ENCODE measurements around the gene KAT2B.
A peak's percentile ranks its signal among the peaks of the same experiment; 100 is the strongest.

Gene KAT2B

DNA sequence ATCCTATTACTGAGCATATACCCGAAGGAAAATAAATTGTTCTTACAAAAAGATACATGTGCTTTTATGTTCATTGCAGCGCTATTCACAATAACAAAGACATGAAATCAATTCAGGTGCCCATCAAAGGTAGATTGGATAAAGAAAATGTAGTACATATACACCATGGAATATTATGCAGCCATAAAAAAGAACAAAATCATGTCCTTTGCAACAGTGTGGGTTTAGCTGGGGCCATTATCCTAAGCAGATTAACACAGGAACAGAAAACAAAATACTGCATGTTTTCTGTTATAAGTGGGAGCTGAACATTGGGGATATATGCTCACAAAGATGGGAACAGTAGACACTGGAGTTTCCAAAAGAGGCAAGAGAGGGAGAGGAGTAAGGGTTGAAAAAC, 103.3 kb downstream of the KAT2B start:
- no peak for DNase-seq (ENCODE audit: low spot score)

DNA sequence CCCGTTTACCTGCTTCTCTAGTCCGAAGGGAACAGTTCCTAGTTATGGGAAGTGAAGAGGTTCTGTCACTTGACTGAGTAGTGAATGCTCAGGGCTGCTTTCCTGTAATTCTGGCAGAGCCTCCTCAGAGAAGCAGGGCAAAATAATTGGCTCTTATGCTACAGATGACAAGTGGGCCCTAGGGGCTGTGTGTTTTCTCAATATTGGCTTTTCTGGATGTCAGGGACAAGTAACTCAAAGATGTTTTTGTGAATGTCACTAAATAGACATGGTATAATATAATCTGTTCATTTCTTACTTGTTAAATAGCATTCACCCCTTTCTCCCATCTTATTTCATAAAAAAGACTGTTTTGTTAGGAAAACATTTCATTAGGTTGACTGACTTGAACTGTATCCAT, 105.6 kb downstream of the KAT2B start:
- DNase-seq (ENCODE audit: low spot score): no peak

DNA sequence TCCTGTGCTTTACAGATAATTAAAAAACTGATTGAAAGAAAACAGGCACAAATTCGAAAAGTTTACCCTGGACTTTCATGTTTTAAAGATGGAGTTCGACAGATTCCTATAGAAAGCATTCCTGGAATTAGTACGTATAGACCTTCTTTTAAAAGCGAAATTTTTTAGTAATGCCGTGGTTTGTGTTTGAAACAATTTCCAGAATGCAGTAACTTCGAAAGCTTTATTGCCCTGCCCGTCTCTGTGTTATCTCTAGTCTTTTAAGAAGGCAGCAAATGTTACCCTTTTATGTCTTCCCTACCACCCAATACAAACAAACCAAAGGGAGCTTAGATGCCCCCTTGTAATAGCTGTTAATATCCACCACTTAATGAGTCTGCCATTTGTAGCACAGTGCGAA, 106.1 kb downstream of the KAT2B start:
- no peak for DNase-seq (ENCODE audit: low spot score)

DNA sequence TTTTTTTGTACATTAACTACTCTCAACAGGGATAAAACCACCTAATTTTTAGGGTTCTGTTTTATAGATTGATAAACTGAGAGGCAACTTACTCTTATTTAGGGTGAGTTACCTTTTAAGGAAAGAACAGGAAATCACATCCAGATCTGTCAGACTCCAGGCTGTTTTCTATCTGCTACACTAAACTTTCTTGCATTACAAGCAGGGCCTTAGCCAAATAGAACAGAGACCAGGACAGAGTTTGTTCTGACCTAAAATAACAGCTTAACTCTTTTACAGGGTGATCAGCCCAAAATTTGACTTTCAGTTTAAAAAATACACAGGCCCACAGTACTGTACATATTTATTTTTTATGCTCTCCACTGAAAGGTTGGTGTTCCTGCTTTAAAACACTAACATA, 107.1 kb downstream of the KAT2B start:
- DNase-seq (ENCODE audit: low spot score): no peak

- no peak for DNase-seq (ENCODE audit: low spot score)
Observed at GRCh38 chr3:20148466-20148865, 108.2 kb downstream of the KAT2B start.

DNA sequence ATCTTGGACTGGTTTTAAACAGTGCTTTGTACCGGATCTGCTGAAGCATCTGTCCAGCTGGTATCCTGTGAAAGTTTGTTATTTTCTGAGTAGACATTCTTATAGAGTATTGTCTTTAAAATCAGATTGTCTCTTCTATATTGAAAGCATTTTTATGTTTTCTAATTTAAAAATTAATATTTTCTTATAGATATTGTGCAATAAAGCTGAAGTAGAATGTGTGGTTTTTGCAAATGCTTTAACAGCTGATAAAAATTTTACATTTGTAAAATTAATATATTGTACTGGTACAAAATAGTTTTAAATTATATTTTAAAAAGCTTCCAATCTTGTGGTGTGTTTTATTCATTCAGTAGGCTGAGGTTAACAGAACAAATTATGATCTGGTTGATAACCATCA, 113.8 kb downstream of the KAT2B start:
- DNase-seq (ENCODE audit: low spot score): no peak

GRCh38 chr3:20154928-20155327, 114.7 kb downstream of the KAT2B start:
- no peak for DNase-seq (ENCODE audit: low spot score)

DNA sequence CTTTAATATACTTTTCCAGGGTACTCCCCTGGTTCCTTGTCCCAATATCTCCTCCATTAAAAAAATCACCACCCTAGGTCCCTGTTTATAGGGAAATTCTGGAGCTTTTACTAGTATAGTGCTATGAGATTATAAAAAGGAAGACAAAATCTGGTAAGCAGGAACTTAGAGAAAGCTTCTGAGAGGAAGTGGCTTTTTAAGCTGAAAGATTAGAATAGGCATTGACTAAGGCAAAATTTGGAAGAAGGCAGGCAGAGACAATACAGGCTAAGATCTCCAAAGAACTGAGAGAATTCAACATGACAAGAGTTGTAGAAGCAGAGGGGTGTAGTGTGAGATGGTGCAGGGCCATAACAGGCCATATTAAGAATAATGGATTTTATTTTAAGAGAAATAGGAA, 120.0 kb downstream of the KAT2B start:
- DNase-seq (ENCODE audit: low spot score): no peak

- DNase-seq (ENCODE audit: low spot score): no peak
Observed at GRCh38 chr3:20161714-20162113, 121.5 kb downstream of the KAT2B start.

DNA sequence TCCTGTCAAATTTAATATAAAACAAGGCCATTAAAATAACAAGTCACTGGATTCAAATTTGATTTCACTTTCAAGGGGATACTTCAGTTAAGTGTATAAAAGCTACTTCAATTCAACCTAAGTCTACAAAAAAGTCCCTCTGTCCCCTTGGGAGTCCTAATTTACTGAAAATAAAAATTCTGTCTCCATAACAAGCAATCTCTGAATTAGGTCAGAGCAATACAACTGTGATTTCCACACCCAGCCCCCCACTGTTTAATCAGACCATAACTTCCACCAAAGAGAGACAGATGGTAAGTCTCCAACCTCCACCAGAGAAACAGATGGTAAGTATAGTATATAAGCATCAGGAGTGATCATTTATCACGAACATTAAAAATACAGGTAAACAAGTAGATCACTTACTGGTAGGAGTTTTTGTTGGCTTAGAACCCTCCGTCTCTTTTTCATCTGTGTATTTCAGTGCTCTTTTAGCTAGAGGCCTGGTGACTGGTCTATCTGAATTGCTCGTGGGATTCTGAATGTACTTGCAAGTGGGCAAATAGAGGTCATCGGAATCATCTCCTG, 133.7 kb downstream of the KAT2B start:
- no peak for DNase-seq (ENCODE audit: low spot score)

- no peak for DNase-seq (ENCODE audit: low spot score)
Observed at GRCh38 chr3:20181276-20181675, 141.0 kb downstream of the KAT2B start.

DNA sequence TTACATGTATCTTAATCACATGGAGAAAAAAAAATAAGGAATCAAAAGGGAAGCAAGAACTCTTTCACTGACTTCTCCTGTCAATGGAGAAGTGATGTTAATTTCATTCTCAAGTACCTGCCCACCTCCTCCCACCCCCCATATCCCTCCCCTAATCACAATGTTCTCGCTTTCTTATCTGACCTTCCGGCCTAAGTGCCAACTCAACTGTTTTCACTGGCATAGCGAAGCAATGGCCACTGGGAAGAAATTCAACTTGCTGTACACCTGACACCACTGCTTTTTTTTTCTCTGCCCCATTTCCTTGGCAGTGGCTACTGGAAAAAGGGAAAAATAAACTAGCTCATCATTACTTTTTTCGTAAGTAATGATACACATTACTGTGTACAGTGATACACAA, 142.0 kb downstream of the KAT2B start:
- DNase-seq (ENCODE audit: low spot score): no peak

DNA sequence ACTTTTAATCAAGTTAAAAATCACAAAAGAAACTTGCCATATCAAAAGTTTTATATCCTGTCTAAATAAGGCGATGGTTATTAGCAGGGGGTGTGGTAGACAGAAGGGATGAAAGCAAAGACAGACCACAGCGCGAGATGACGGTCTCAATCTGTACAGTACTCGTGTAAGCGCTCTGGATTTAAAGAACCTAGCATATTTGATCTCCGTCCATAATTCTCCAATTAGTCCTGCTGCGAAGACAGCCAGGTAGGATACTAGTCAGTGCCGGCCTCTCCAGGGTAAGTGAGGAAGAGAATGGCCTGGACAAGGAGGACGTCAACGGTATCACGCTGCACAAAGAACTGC, 145.1 kb downstream of the KAT2B start:
- DNase-seq (ENCODE audit: low spot score): peak; percentile 24

GRCh38 chr3:20185679-20186599, 145.7 kb downstream of the KAT2B start, which contains the start of gene SGO1:
TSS of gene SGO1 (minus strand) at chr3:20186206. CDS start at chr3:20184027, 2,179 bp downstream.
- peak; percentile 98 for DNase-seq (ENCODE audit: low spot score)

- no peak for DNase-seq (ENCODE audit: low spot score)
Observed at GRCh38 chr3:20186600-20187004, 146.4 kb downstream of the KAT2B start.

DNA sequence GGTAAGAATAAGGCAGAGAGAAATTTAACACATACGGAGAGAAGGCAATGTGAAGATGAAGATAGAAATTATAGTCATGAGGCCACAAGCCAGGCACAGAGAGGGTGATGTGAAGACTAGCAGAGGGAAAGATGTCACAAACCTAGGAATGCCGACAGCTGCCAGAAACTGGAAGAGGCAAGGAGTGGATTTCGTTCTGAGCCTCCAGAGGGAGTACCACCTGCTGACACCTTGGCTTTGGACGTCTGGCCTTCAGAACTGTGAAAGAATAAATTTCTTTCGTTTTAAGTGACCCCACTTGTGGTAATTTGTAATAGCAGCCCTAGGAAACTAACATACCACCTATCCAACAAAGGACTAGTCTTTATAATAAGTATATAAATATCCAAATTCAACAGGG, 150.7 kb downstream of the KAT2B start:
- DNase-seq (ENCODE audit: low spot score): no peak

DNA sequence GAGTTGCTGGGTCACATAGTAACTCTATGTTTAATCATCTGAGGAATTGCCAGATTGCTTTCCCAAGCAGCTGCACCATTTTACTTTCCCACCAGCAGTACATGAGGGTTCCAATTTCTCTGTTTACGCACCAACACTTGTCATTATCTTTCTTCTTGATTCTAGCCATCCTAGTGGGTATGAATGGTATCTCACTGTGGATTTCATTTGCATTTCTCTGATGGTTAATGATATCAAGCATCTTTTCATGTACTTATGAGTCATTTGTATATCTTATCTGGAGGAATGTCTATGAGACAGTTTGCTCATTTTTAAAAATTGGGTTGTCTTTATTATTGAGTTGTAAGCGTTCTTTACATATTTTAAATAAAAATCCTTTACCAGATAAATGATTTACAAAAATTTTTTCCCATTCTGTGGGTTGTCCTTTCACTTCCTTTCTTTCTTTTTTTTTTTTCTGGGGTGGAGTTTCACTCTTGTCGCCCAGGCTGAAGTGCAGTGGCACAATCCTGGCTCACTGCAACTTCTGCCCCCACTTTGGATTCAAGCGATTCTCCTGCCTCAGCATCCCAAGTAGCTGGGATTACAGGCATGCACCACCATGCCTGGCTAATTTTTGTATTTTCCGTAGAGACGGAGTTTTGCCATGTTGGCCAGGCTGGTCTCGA, 154.7 kb downstream of the KAT2B start:
- no peak for DNase-seq (ENCODE audit: low spot score)

DNA sequence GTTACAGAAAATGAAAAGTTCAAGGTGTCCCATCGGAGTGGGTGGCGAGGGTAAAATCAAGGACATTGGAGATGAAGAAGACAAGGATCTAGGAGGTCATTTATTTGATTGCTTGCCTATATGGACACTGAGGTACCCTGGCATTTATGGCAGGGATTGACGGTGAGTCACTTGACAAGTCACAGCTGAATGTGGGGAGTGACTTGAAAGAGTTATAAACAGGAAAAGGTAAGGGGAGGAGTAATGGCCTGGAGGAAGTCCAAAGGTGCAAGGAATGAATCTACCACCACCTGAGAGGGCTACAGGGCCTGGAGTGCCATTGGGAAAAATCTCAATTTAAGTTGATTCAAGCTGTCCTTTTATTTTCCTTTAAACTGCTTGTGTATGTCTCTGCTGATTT, 157.5 kb downstream of the KAT2B start:
- DNase-seq (ENCODE audit: low spot score): no peak

DNA sequence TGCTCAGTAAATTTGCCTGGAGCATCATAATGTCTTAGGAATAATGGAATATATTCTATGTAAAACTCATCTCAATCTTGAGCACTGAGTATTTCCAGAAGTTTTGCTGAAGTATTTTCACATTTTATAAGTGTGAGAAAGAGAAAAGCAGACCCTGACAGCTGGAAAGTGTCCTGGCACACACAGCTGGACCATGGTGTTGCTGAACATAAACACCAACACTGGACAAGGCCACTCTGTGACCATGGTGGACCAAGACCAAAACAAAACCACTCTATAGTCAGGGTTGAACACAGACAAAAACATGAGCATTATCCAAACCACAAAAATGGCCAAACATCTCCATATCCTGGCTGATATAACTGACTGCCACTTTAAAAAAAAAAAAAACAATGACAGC, 160.9 kb downstream of the KAT2B start:
- DNase-seq (ENCODE audit: low spot score): no peak

All from iPS-NIHi11 (cell line).